ENCODE results near the gene ARHGEF37. TPM values are rescaled to one million over a fixed set of nuclear protein-coding genes. Genes with fewer than 3 reads are reported as not detected.
"Not testable (repeated sequence)": the region's sequence is repeated elsewhere in the genome, so short reads cannot be mapped to it uniquely, and the experiment has no call there.

The ARHGEF37 gene, protein sequence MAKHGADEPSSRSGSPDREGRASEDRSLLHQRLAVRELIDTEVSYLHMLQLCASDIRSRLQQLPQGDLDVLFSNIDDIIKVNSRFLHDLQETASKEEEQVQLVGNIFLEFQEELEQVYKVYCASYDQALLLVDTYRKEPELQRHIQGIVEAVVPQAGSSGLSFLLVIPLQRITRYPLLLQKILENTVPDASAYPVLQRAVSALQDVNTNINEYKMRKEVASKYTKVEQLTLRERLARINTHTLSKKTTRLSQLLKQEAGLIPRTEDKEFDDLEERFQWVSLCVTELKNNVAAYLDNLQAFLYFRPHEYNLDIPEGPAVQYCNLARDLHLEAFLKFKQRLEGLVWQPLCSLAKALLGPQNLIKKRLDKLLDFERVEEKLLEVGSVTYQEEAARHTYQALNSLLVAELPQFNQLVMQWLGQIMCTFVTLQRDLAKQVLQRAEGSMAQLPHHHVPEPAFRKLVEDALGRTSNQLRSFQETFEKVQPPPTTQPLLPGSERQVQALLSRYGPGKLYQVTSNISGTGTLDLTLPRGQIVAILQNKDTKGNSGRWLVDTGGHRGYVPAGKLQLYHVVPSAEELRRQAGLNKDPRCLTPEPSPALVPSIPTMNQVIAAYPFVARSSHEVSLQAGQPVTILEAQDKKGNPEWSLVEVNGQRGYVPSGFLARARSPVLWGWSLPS
- total RNA-seq (1 to 10 TPM; 4.2 to 7.3 TPM), polyA plus RNA-seq (ENCODE audit: insufficient read length in 6 of 6) (1 to 10 TPM; 4.7 to 6.8 (median 5.2) TPM)
- long read RNA-seq, donor 1, full-length matches to known transcripts = 1 of 1 reads
- long read RNA-seq, donor 1, partial matches to known transcripts = 0 of 1 reads
- long read RNA-seq, donor 1, other reads (novel, unspliced or antisense) = 0 of 1 reads
- long read RNA-seq, donor 2, full-length matches to known transcripts = 1 of 242 reads
- long read RNA-seq, donor 2, partial matches to known transcripts = 207 of 242 reads
- long read RNA-seq, donor 2, other reads (novel, unspliced or antisense) = 34 of 242 reads
- long read RNA-seq, donor 3 = 0 reads
- long read RNA-seq, donor 4, partial matches to known transcripts = 1 of 4 reads
- long read RNA-seq, donor 4, other reads (novel, unspliced or antisense) = 3 of 4 reads
- long read RNA-seq, donor 5 = 0 reads
- long read RNA-seq, donor 6 = 0 reads
- long read RNA-seq, donor 7 = 0 reads
- long read RNA-seq, donor 8, full-length matches to known transcripts = 2 of 2 reads
- long read RNA-seq, donor 8, partial matches to known transcripts = 0 of 2 reads
- long read RNA-seq, donor 8, other reads (novel, unspliced or antisense) = 0 of 2 reads
- long read RNA-seq, donor 9 = 0 reads
- long read RNA-seq, donor 10, partial matches to known transcripts = 2 of 3 reads
- long read RNA-seq, donor 10, other reads (novel, unspliced or antisense) = 1 of 3 reads
- long read RNA-seq, donor 11 = 0 reads
- long read RNA-seq, donor 12 = 0 reads

DNA sequence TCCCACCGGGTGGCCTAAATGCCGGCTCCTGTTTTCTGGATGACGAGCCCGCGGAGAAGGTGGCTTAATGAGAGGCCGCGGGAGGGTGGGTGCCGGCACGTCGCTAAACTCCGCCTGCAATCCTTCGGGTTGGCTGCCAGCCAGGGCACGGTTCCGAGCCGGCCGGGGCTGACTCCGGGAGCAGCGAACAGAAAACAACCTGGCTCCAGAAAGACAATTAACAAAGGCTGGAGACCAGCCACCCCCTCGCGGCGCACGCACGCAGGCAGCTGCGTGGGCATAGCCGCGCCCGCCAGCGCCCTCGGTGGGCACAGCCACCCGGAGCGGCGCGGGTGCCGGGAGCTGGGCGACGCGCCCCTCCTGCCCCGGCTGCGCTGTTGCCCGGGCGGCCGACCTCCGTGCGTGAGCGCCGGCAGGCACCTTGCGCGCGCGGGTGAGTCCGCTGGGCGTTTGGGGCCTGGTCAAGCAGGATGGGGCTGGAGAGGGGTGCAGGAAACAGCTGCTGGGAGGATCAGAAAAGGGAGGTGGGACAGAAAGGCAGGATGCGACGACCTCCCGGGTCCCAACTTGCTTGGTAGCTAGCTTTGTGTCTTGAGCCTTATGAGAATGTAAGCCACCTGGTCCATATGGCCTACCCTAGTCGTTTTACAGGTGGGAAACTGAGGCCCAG lies at the start of gene ARHGEF37:
TSS of gene ARHGEF37 (plus strand) at position 307 of the 670 bp plus-strand sequence. CDS start 16,272 bp downstream, outside the sequence.
- Histone ChIP-seq H3K27me3 (peaks cover 0 to 19% of the 10 kb centered on the region in 2 donors), H3K36me3 (no peaks in the 10 kb centered on the region), H3K4me3 (peak within 1 kb of the TSS; percentile 38 to 40), H3K4me1 (peaks cover 13 to 14% of the 10 kb centered on the region in 2 donors), H3K9me3 (no peaks in the 10 kb centered on the region), H3K27ac (peak within 1 kb of the TSS; percentile 68 to 80)
- ATAC-seq = peak; percentile 80
- no peak for TF ChIP-seq CTCF (IDR thresholded peaks at IDR 0.05)
- intact Hi-C loops (cut with DNase I) = no loop called here
- peak; percentile 75 to 90 (median 78) for DNase-seq

DNA sequence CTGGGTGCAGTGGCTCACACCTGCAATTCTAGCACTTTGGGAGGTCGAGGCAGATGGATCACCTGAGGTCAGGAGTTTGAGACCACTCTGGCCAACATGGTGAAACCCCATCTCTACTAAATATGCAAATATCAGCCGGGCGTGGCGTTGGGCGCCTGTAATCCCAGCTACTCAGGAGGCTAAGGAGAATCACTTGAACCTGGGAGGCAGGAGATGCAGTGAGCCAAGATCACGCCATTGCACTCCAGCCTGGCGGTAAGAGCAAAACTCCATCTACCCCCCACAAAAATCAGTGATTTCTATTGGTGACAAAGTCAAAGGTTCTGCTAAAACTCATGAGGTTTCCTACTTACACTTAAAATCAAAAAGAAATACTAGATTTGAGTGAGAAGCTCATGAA lies 48.9 kb upstream of the ARHGEF37 start:
- no peak for TF ChIP-seq CTCF (IDR thresholded peaks at IDR 0.05)
- Histone ChIP-seq H3K4me3 (no peak overlapping the region), H3K9me3 (no peaks in the 10 kb centered on the region), H3K27me3 (no peaks in the 10 kb centered on the region), H3K27ac (no peak overlapping the region), H3K4me1 (peaks cover 22 to 97% of the 10 kb centered on the region in 2 donors), H3K36me3 (peaks cover 0 to 17% of the 10 kb centered on the region in 2 donors)
- intact Hi-C loops (cut with DNase I) = no loop called here
- no peak for DNase-seq
- no peak for ATAC-seq

GRCh38 chr5:149535787-149536186 lies 45.5 kb upstream of the ARHGEF37 start:
- not testable (repeated sequence) for ATAC-seq
- peaks cover 5 to 94% of the 10 kb centered on the region in 2 donors for H3K4me1 ChIP-seq

DNA sequence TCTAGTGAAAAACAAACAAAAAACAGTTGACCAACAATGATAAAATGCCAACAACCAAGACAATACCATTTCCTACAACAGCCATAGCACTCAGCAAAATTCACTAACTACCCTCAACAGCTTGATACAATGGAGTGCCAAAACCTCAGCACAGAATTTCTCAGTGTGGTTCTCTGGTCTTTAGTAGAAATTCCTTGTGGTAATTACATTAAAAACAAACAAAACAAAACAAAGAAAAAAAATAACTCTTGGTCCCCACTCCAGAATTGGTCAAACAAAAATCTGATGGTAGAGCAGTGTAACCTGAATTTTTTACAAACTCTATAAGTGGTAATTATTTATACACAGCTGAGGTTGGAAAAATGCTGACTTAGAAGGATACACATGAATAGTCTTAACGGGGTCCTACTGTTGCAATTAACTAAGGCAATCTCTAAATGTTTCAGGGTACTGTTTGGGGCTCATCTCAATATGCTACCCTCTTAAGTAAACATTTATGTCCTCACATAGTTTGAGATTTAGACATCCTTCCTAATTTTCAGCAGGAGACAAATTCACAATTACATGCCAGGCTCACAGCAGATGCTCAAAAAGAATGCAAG lies 43.8 kb upstream of the ARHGEF37 start:
- ATAC-seq = no peak
- no peak overlapping the region for H3K27ac ChIP-seq
- no peak for TF ChIP-seq CTCF (IDR thresholded peaks at IDR 0.05)
- no peaks in the 10 kb centered on the region for H3K9me3 ChIP-seq
- DNase-seq = peak in 1 of 4 donors; percentile 10
- H3K4me1 ChIP-seq = peaks cover 8 to 94% of the 10 kb centered on the region in 2 donors
- intact Hi-C loops (cut with DNase I) = no loop called here
- peaks cover 0 to 44% of the 10 kb centered on the region in 2 donors for H3K36me3 ChIP-seq
- no peaks in the 10 kb centered on the region for H3K27me3 ChIP-seq
- no peak overlapping the region for H3K4me3 ChIP-seq

More at GRCh38 chr5:149535787-149536186, 45.5 kb upstream of the ARHGEF37 start:
- H3K4me3 ChIP-seq; H3K27me3 ChIP-seq; DNase-seq; intact Hi-C loops (cut with DNase I); H3K9me3 ChIP-seq: not testable (repeated sequence)
- H3K27ac ChIP-seq = peak overlapping the region in 1 of 2 donors; percentile 23
- H3K36me3 ChIP-seq = peaks cover 0 to 40% of the 10 kb centered on the region in 2 donors
